Measurements from ENCODE around the gene GLIS1.

Gene GLIS1

DNA sequence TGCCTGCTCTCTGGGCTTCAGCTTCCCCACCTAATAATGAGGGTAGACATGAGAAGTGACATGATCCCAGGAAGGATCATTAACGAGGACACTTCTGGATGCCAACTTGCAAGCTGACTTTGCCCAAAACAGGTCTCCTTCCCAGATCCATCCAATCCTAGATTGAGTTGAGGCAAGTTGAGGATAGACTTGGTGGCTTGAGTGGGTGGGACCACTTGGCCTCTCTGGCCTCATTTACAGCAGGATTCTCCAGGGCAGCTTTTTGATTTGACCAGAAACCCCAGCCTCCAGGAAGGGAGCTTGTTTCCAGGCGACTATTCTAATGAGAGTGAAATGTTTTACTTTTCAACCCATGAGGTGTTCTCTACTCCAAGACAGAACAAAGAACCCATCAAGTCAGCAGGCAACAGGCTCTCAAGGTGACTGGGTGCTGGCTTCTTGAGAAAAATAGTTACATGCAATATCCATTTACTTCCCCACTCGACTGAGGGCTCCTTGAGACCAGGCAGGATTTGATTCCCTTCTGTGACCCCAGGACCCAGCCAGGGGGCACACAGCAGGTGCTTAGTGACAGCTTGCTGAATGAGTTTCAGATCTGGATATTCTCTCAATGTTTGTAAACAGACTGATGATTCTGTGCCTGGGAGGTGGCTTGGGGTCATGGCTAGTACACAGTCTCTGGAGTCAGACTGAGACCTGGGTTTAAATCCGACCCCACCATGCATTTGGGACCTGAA lies 151.5 kb downstream of the GLIS1 start:
- Histone ChIP-seq H3K27me3 (ENCODE audit: low read length) (no peaks in the 10 kb centered on the region), H3K9me3 (ENCODE audit: insufficient read depth, low read length) (no peaks in the 10 kb centered on the region), H3K4me2 (ENCODE audit: low read depth, low read length, poor library complexity, severe bottlenecking) (no peak overlapping the region), H3K9ac (ENCODE audit: low read length) (no peak overlapping the region), H3F3A (ENCODE audit: insufficient read depth) (no peaks in the 10 kb centered on the region), H3K27ac (ENCODE audit: low read depth, low read length) (no peak overlapping the region), H3K36me3 (ENCODE audit: low read length) (no peaks in the 10 kb centered on the region), H3K79me2 (ENCODE audit: insufficient read depth, low read length) (no peaks in the 10 kb centered on the region), H3K4me3 (ENCODE audit: insufficient read depth, low read length, poor library complexity, severe bottlenecking) (no peak overlapping the region), H4K20me1 (ENCODE audit: low read depth, low read length) (no peaks in the 10 kb centered on the region), H2AFZ (ENCODE audit: low read depth, low read length, severe bottlenecking) (no peak overlapping the region), H3K9me2 (replicated peaks; ENCODE audit: insufficient read depth, low read length) (no peaks in the 10 kb centered on the region)
- TF ChIP-seq EZH2phosphoT487 (conservative IDR thresholded peaks at IDR 0.05; ENCODE audit: low read length) = no peak
- TF ChIP-seq, protein P1, sequence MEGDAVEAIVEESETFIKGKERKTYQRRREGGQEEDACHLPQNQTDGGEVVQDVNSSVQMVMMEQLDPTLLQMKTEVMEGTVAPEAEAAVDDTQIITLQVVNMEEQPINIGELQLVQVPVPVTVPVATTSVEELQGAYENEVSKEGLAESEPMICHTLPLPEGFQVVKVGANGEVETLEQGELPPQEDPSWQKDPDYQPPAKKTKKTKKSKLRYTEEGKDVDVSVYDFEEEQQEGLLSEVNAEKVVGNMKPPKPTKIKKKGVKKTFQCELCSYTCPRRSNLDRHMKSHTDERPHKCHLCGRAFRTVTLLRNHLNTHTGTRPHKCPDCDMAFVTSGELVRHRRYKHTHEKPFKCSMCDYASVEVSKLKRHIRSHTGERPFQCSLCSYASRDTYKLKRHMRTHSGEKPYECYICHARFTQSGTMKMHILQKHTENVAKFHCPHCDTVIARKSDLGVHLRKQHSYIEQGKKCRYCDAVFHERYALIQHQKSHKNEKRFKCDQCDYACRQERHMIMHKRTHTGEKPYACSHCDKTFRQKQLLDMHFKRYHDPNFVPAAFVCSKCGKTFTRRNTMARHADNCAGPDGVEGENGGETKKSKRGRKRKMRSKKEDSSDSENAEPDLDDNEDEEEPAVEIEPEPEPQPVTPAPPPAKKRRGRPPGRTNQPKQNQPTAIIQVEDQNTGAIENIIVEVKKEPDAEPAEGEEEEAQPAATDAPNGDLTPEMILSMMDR (IDR thresholded peaks at IDR 0.05; ENCODE audit: insufficient read depth, low read length, poor library complexity, severe bottlenecking) = no peak

DNA sequence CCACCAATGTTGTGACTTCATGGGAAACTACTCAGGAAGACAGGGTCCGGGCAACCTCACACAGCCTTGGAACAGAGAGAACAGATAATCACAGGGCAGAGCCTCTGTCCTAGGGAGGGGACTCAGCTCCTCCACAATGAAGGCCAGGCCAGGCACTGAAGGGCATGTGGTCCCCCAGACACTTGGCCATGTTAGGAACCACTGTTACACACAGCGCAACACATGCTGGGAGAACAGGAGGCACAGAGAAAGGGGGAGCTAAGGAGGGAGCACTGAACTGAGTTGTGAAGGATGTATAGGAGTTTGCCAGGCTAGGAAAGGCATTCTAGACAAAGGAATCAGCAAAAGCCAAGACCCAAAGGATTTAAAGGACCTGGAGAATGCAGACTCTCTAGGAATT lies 152.2 kb downstream of the GLIS1 start:
- Histone ChIP-seq H3K9ac (ENCODE audit: low read length) (no peak overlapping the region), H3K9me3 (ENCODE audit: insufficient read depth, low read length) (no peaks in the 10 kb centered on the region), H3K79me2 (ENCODE audit: insufficient read depth, low read length) (no peaks in the 10 kb centered on the region), H3K27ac (ENCODE audit: low read depth, low read length) (no peak overlapping the region), H3K9me2 (replicated peaks; ENCODE audit: insufficient read depth, low read length) (no peaks in the 10 kb centered on the region), H3F3A (ENCODE audit: insufficient read depth) (no peaks in the 10 kb centered on the region), H3K4me3 (ENCODE audit: insufficient read depth, low read length, poor library complexity, severe bottlenecking) (no peak overlapping the region), H3K36me3 (ENCODE audit: low read length) (no peaks in the 10 kb centered on the region), H3K27me3 (ENCODE audit: low read length) (no peaks in the 10 kb centered on the region), H2AFZ (ENCODE audit: low read depth, low read length, severe bottlenecking) (no peak overlapping the region), H4K20me1 (ENCODE audit: low read depth, low read length) (no peaks in the 10 kb centered on the region), H3K4me2 (ENCODE audit: low read depth, low read length, poor library complexity, severe bottlenecking) (no peak overlapping the region)
- no peak for TF ChIP-seq EZH2phosphoT487 (conservative IDR thresholded peaks at IDR 0.05; ENCODE audit: low read length)
- TF ChIP-seq, protein P1 (IDR thresholded peaks at IDR 0.05; ENCODE audit: insufficient read depth, low read length, poor library complexity, severe bottlenecking) = no peak

DNA sequence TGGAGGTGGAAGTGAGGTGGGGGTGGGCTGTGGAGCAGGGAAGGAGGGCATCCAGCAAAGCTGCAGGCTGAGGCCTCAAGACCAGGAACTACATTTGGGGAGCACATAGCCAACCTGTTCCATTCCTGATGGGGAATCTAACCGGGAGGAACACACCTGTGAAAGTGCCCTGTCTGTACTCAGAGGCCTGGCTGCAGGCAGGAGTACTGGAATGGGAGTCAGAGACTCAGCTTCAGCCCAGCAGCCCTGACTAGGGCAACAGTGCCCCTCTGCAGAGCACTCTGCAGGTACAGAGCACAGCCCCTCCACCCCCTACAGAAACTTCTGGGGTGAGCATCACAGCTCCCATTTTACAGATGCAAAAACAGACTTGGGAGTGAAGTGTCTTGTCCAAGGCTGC lies 153.4 kb downstream of the GLIS1 start:
- Histone ChIP-seq H3F3A (ENCODE audit: insufficient read depth) (no peaks in the 10 kb centered on the region), H3K79me2 (ENCODE audit: insufficient read depth, low read length) (no peaks in the 10 kb centered on the region), H3K4me2 (ENCODE audit: low read depth, low read length, poor library complexity, severe bottlenecking) (no peak overlapping the region), H3K4me3 (ENCODE audit: insufficient read depth, low read length, poor library complexity, severe bottlenecking) (no peak overlapping the region), H3K9ac (ENCODE audit: low read length) (no peak overlapping the region), H3K27me3 (ENCODE audit: low read length) (no peaks in the 10 kb centered on the region), H3K27ac (ENCODE audit: low read depth, low read length) (no peak overlapping the region), H3K9me3 (ENCODE audit: insufficient read depth, low read length) (no peaks in the 10 kb centered on the region), H4K20me1 (ENCODE audit: low read depth, low read length) (no peaks in the 10 kb centered on the region), H3K36me3 (ENCODE audit: low read length) (no peaks in the 10 kb centered on the region), H2AFZ (ENCODE audit: low read depth, low read length, severe bottlenecking) (no peak overlapping the region), H3K9me2 (replicated peaks; ENCODE audit: insufficient read depth, low read length) (no peaks in the 10 kb centered on the region)
- TF ChIP-seq, protein P1 (IDR thresholded peaks at IDR 0.05; ENCODE audit: insufficient read depth, low read length, poor library complexity, severe bottlenecking) = no peak
- TF ChIP-seq EZH2phosphoT487 (conservative IDR thresholded peaks at IDR 0.05; ENCODE audit: low read length) = no peak
